HG03095 (cell line): ENCODE measurements around the gene COA3.

Experiments used
- ATAC-seq: cut with Tn5 transposase; IDR thresholded peaks from one replicate; pipeline ENCODE4 v1.9.1; 2021; ENCODE audit warnings: moderate library complexity; ENCODE audit not compliant: unreplicated experiment

COA3 gene

GRCh38 chr17:42798383-42799380 is at the start of gene COA3, which contains the start of gene CNTD1:
Gene COA3, minus strand, starts transcription at chr17:42798704. Its CDS starts 23 bp downstream, at chr17:42798681.
Gene CNTD1, plus strand, starts transcription at chr17:42798861. Its CDS starts 207 bp downstream, at chr17:42799068.
- ATAC-seq, result no peak

- ATAC-seq, result no peak
These were observed 49.6 kb upstream of the COA3 start for GRCh38 chr17:42848093-42848492.

GRCh38 chr17:42846594-42847280 is 48.2 kb upstream of the COA3 start:
- ATAC-seq, result no peak

GRCh38 chr17:42845918-42846593 is 47.6 kb upstream of the COA3 start:
- ATAC-seq, result no peak

- ATAC-seq, result no peak
These were observed 47.0 kb upstream of the COA3 start for GRCh38 chr17:42845556-42845917.

- ATAC-seq, result no peak
These were observed 46.5 kb upstream of the COA3 start for GRCh38 chr17:42844761-42845555.

GRCh38 chr17:42844271-42844670 is 45.8 kb upstream of the COA3 start, which contains the start of gene AOC2:
Gene AOC2, plus strand, starts transcription at chr17:42844580. Its CDS starts 47 bp downstream, at chr17:42844627.
- ATAC-seq, result no peak

GRCh38 chr17:42843358-42843934 is 44.9 kb upstream of the COA3 start:
- no peak for ATAC-seq

GRCh38 chr17:42841975-42842685 is 43.6 kb upstream of the COA3 start:
- ATAC-seq, result no peak

- no peak for ATAC-seq
These were observed 37.2 kb upstream of the COA3 start for GRCh38 chr17:42835732-42836131.

GRCh38 chr17:42833767-42834422 is 35.4 kb upstream of the COA3 start:
- ATAC-seq, result peak; percentile 13

- peak; percentile 70 for ATAC-seq
These were observed 34.6 kb upstream of the COA3 start, which contains the start of gene PSME3 for GRCh38 chr17:42832934-42833766. Gene PSME3, plus strand, starts transcription at chr17:42833397. Its CDS starts 235 bp downstream, at chr17:42833632.

- no peak for ATAC-seq
These were observed 33.9 kb upstream of the COA3 start for GRCh38 chr17:42832213-42832933.

- no peak for ATAC-seq
These were observed 32.5 kb upstream of the COA3 start for GRCh38 chr17:42830971-42831370.

GRCh38 chr17:42827472-42827871 is 29.0 kb upstream of the COA3 start:
- ATAC-seq, result no peak

GRCh38 chr17:42821176-42821575 is 22.7 kb upstream of the COA3 start:
- no peak for ATAC-seq

- no peak for ATAC-seq
These were observed 21.5 kb upstream of the COA3 start for GRCh38 chr17:42819939-42820535.
